Activated T-cell treated with anti-CD3 and anti-CD28 coated beads, Interleukin-2, amount 50 U/mL, for 72 hours (primary cell): ENCODE data around the gene TAGLN3. TPM values are rescaled to one million over a fixed set of nuclear protein-coding genes. Genes with fewer than 3 reads are reported as not detected.

Source experiments
- ATAC-seq, 2 donors: fragments of 150-1000 bp; cut with Tn5 transposase; replicated peaks in 1 of 2; 2 replicates each; pipeline ENCODE4 v1.10.0; 2021; ENCODE audit warnings: moderate library complexity in 2 of 2, mild to moderate bottlenecking in 1 of 2
- DNase-seq, 2 donors: peaks; one replicate each; pipeline ENCODE4 v3.0.0; 2021 to 2022; ENCODE audit warnings: mixed read lengths in 1 of 2
- H3K27ac Mint-ChIP-seq: one replicate; pipeline ENCODE4 v1.8.0; 2022; ENCODE audit warnings: mild to moderate bottlenecking, moderate library complexity, mixed read lengths
- H3K27me3 Mint-ChIP-seq: one replicate; pipeline ENCODE4 v1.8.0; 2022; ENCODE audit warnings: low read depth, mixed read lengths
- H3K36me3 Mint-ChIP-seq, 2 donors: one replicate each; pipeline ENCODE4 v1.8.0; 2022; ENCODE audit warnings: mixed read lengths in 2 of 2, mild to moderate bottlenecking in 1 of 2; ENCODE audit not compliant: insufficient read depth in 2 of 2
- H3K4me1 Mint-ChIP-seq: one replicate; pipeline ENCODE4 v1.8.0; 2022; ENCODE audit warnings: low read depth, mixed read lengths
- H3K4me3 Mint-ChIP-seq, 2 donors: one replicate each; pipeline ENCODE4 v1.8.0; 2022; ENCODE audit warnings: mild to moderate bottlenecking in 2 of 2, mixed read lengths in 2 of 2, moderate library complexity in 2 of 2
- H3K9me3 Mint-ChIP-seq, 2 donors: one replicate each; pipeline ENCODE4 v1.8.0; 2022; ENCODE audit warnings: mixed read lengths in 2 of 2
- total RNA-seq, 2 donors: library from RNA; stranded (reverse); gene quantifications; one replicate each; pipeline ENCODE4 v1.2.3, GENCODE V29; 2022

The TAGLN3 gene
- total RNA-seq, 2 donors from 2014 or later, result 0.31 to 0.51 TPM

DNA sequence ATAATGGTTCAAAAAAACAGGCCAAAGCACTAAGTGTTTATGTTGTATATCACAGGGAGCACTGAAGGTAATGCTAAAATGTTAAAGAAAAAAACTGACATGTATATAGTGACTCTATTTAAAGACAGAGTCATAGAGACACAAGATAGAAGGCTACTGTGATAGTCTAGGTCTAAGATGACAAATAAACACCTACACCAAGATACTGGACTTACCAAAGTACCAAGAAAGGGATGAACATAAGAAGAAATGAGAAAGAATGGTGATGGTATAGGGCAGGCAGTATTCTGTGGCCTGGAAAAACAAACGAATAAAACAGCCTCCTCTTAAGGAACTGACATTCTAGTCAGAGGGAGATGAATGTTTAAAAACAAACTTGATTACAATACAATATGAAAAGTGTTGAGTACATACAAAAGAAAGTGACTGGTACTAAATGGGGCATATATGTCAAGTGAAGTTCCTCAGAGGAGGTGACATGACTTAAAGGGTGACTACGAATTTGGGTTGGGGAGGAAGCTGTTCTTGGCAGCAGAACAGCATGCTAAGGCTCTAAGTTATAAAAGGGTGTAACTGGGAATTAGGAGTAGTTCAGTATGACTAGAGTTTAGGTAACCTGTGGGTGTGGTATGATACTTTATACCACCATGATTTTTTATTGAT, 14.0 kb upstream of the TAGLN3 start:
- H3K27me3 Mint-ChIP-seq, result no peaks in the 10 kb centered on the region
- H3K36me3 Mint-ChIP-seq, result peaks cover 6 to 16% of the 10 kb centered on the region in 2 donors
- H3K27ac Mint-ChIP-seq, result peak overlapping the region; percentile 26
- ATAC-seq, result peak; percentile 49 to 81
- DNase-seq, result no peak
- no peaks in the 10 kb centered on the region for H3K9me3 Mint-ChIP-seq
- peaks cover 68% of the 10 kb centered on the region for H3K4me1 Mint-ChIP-seq
- peak overlapping the region in 1 of 2 donors; percentile 3 for H3K4me3 Mint-ChIP-seq

DNA sequence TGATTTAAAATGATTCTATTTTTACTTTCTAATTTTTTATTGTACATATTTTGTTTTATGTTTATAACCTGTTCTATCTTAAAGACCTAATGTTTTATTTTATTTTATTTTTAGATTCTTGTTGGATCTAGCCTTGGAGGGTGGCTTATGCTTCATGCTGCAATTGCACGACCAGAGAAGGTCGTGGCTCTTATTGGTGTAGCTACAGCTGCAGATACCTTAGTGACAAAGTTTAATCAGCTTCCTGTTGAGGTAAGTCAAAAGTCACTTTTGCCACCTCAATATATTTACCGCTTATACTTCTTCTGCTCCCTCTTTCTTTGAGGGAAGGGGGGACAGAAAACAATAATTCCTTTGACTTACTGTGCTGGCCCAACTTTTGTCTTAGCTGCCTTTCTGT, 11.9 kb upstream of the TAGLN3 start:
- Mint-ChIP-seq H3K27ac (peak overlapping the region; percentile 91), H3K4me3 (peak overlapping the region in 1 of 2 donors; percentile 40), H3K36me3 (peaks cover 6 to 16% of the 10 kb centered on the region in 2 donors), H3K9me3 (no peaks in the 10 kb centered on the region), H3K4me1 (peaks cover 48% of the 10 kb centered on the region), H3K27me3 (no peaks in the 10 kb centered on the region)
- DNase-seq (no peak), ATAC-seq (no peak)

DNA sequence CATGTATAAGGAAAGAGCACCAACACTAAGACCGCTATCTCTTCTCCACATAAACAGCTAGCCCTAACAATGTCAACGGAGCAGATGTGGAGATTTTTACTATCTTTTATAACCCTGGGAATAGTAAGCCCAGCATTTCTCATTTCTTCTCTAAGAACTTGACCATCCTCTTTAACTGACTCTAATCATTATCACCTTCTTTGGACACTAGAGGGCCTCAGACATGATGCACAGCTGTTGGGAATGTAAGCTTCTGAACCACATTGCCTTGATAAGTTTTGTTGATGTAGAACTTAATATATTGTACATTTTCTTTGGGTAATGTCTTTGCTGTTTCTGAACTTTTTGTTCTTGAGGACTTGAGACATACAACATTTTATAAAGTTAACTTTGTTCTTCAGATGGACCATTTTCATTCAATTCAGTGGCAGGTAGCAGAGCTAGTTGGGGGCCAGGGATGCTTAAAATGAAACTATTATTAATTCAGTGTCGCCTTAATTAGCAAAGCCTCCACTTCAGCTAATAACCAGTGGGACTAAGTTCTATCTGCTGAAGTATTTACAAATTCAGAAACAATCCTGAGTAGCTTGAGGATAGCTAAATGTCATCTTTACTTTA, 9.6 kb upstream of the TAGLN3 start:
- Mint-ChIP-seq H3K9me3 (no peaks in the 10 kb centered on the region), H3K4me3 (no peak overlapping the region), H3K27me3 (no peaks in the 10 kb centered on the region), H3K36me3 (peaks cover 6 to 17% of the 10 kb centered on the region in 2 donors), H3K27ac (no peak overlapping the region), H3K4me1 (peaks cover 27% of the 10 kb centered on the region)
- DNase-seq (no peak), ATAC-seq (peak; percentile 47 to 65)

- DNase-seq (no peak), ATAC-seq (no peak)
- Mint-ChIP-seq H3K36me3 (peaks cover 0 to 2% of the 10 kb centered on the region in 2 donors), H3K4me3 (no peak overlapping the region), H3K9me3 (no peaks in the 10 kb centered on the region), H3K27me3 (no peaks in the 10 kb centered on the region), H3K4me1 (no peaks in the 10 kb centered on the region), H3K27ac (no peak overlapping the region)
Observed at GRCh38 chr3:111993038-111993437, 5.7 kb upstream of the TAGLN3 start.

GRCh38 chr3:111999484-112000324, 982 bp downstream of the TAGLN3 start:
- Mint-ChIP-seq H3K9me3 (no peaks in the 10 kb centered on the region), H3K27me3 (no peaks in the 10 kb centered on the region), H3K4me3 (peak overlapping the region; percentile 69 to 75), H3K27ac (no peak overlapping the region), H3K4me1 (peaks cover 50% of the 10 kb centered on the region), H3K36me3 (no peaks in the 10 kb centered on the region)
- no peak for DNase-seq
- no peak for ATAC-seq

DNA sequence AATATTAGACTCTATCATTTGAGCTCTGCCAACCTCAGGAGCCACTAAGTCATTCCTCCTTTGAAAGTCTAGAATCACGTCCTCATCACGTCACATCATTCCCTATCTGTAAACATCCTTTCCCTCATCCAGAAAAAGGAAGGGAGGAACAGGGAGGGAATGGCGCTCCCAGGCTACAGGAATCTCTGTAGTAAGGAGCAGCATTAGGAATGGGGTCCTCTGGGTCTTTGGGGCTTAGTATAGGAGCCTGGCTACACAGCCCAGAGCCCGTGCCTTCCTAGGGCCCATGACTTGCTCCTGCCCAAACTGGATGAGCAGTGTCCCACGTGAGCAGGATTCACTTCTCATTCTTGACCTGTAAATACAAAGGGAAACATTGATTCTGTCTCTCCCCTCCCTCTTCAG, 1.6 kb downstream of the TAGLN3 start:
- H3K27ac Mint-ChIP-seq, result no peak overlapping the region
- H3K36me3 Mint-ChIP-seq, result no peaks in the 10 kb centered on the region
- DNase-seq (no peak), ATAC-seq (no peak)
- H3K4me3 Mint-ChIP-seq, result no peak overlapping the region
- H3K4me1 Mint-ChIP-seq, result peaks cover 57% of the 10 kb centered on the region
- no peaks in the 10 kb centered on the region for H3K27me3 Mint-ChIP-seq
- no peaks in the 10 kb centered on the region for H3K9me3 Mint-ChIP-seq

DNA sequence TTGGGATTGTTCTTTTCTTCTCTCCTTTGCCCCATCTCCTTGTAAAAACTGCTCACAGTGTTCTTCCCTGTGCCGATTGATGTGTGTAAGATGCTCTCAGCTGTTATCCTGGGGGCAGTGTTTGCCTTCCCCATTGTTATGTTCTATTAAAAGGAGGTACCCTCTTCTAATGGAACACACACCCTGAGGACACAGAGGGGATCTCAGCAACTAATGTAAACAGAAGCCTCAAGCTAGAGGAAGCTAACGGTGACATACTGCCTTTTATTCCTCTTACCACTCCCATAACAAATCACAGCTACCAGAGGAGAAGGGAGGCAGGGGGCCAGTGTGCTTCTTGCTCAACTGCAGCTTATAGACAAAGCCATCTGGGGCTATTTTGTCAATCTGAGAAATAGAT, 2.2 kb downstream of the TAGLN3 start:
- ATAC-seq, result no peak
- no peaks in the 10 kb centered on the region for H3K9me3 Mint-ChIP-seq

DNA sequence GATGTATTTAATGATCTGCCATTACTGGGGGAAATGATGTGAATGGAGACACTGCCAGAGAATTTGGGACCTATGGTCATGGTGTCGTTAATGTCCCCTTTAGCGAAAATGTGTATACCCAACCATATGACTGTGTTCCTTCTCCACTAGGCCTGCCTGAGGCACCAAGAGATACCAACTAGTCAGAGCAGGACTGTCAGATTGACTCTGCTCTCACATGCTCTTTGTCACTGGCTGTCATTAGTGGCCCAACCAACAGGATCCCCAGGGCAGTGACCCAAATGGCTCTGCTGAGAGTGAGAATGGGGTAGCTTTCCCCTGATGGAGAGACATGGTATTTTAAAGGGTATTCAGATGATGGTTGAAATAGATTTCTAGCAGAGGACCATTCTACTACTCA, 2.8 kb downstream of the TAGLN3 start:
- DNase-seq, result peak in 1 of 2 donors; percentile 12
- H3K4me3 Mint-ChIP-seq, result peak overlapping the region in 1 of 2 donors; percentile 56
- H3K4me1 Mint-ChIP-seq, result peaks cover 60% of the 10 kb centered on the region
- no peaks in the 10 kb centered on the region for H3K27me3 Mint-ChIP-seq
- no peak overlapping the region for H3K27ac Mint-ChIP-seq
- no peaks in the 10 kb centered on the region for H3K9me3 Mint-ChIP-seq
- no peaks in the 10 kb centered on the region for H3K36me3 Mint-ChIP-seq
- peak; percentile 41 to 57 for ATAC-seq

More for the DNA sequence above, 2.2 kb downstream of the TAGLN3 start:
- Mint-ChIP-seq H3K36me3 (no peaks in the 10 kb centered on the region), H3K4me3 (no peak overlapping the region), H3K27ac (no peak overlapping the region), H3K4me1 (peaks cover 60% of the 10 kb centered on the region), H3K27me3 (no peaks in the 10 kb centered on the region)
- no peak for DNase-seq

DNA sequence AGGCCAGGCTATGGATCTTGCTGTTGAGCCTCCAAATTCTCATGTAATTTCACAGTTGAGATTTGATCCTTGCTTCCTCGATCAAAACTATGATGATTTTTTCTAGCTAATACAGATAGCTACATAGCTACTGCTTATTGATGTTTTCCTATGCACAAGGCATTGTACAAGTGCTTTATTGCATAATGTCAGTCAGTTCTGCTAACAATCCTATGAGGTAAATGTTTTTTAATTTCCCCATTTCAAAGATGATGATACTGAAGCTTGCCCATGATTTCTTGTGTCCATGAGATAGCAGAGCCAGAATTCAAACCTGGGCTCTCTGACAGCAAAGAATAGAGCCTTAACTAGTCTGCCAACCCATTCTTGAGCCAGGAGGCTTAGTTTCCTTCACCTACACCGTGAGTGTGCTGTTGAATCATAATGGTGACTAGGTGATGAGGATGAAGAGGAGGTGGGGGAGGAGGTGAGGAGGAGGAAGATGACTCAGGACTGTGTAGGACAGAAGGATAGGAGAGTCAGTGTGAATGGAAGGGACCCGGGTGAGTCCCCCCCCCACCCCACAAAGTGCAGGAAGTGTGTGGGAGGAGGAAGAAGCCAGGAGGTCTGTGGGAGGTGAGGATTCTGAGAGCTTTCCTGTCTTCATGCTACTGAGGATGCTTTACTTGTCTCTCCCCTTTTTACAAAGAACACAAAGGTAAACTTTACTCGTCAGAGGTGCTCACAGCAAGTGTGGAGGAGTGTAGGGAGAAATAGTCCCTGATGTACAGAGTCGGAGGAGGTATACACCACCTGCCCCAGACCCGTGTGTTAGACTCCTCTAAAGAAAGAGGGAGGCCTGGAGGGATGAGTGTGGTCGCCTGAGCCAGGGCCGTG, 3.6 kb downstream of the TAGLN3 start:
- H3K4me3 Mint-ChIP-seq, result peak overlapping the region; percentile 41 to 56
- H3K36me3 Mint-ChIP-seq, result no peaks in the 10 kb centered on the region
- H3K9me3 Mint-ChIP-seq, result no peaks in the 10 kb centered on the region
- H3K27ac Mint-ChIP-seq, result peak overlapping the region; percentile 72
- no peaks in the 10 kb centered on the region for H3K27me3 Mint-ChIP-seq
- H3K4me1 Mint-ChIP-seq, result peaks cover 60% of the 10 kb centered on the region
- peak; percentile 38 to 60 for DNase-seq
- ATAC-seq, result peak; percentile 90 to 91

DNA sequence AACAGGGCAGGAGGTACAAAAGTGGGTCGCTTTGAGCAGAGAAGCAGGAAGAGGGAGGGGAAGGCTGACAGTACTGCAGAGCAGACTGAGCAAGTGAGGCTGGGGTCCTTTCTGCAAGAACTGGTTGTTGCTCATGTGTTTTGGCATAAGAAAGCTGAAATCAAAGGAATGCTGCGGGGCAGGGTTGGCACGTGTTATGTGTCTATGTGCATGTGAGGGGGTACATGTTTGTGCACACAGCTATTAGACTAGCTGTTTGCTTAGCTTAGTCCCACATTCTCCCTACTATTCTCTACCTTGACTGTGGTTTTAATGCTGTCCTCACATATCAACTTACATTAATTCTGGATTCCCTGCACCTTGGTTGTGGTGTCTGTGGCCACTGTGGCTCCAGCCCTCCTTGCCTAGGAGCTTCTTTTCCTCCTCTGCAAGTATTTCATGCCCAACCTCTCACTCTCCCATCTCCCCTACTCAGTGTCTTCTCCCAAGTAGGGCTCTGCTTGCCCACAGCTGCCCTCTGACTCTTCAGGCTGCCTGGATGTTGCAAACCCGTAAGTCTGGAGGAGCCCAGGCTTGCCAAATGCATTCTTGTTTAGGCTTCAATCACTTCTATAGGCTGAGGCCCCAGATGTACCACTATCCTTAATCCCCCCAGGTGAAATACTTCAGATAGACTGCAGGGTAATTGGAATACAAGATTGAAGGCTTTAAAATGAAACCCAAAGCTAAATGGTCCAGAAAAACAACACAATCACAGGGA, 4.8 kb downstream of the TAGLN3 start:
- Mint-ChIP-seq H3K27me3 (no peaks in the 10 kb centered on the region), H3K36me3 (no peaks in the 10 kb centered on the region), H3K27ac (peak overlapping the region; percentile 30), H3K9me3 (no peaks in the 10 kb centered on the region), H3K4me3 (no peak overlapping the region), H3K4me1 (peaks cover 59% of the 10 kb centered on the region)
- DNase-seq, result no peak
- ATAC-seq, result no peak

DNA sequence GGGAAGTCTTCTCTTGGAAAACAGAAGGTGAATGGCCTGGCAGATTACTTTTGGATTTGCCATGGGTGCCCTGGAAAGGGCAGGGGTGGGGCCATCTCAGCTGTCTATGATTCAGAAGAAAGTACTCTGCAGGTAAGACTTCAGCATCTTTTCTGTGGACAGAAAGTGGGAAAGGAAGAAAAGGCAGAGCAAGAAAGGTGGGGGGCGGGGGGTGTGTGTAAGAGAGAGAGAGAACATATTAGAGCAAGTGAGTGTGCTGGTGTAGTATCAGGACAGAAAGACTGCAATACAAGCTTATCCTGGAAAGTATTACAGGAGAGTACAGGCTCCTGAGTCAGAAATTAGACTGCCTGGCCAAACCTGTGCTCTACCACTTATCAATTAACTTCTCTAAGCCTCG, 5.5 kb downstream of the TAGLN3 start:
- DNase-seq (no peak), ATAC-seq (no peak)
- Mint-ChIP-seq H3K27me3 (no peaks in the 10 kb centered on the region), H3K4me3 (no peak overlapping the region), H3K9me3 (no peaks in the 10 kb centered on the region), H3K36me3 (no peaks in the 10 kb centered on the region), H3K4me1 (peaks cover 52% of the 10 kb centered on the region), H3K27ac (no peak overlapping the region)

GRCh38 chr3:112004669-112005068, 5.9 kb downstream of the TAGLN3 start:
- Mint-ChIP-seq H3K4me3 (no peak overlapping the region), H3K27ac (peak overlapping the region; percentile 0), H3K27me3 (no peaks in the 10 kb centered on the region), H3K36me3 (no peaks in the 10 kb centered on the region), H3K9me3 (no peaks in the 10 kb centered on the region), H3K4me1 (peaks cover 49% of the 10 kb centered on the region)
- DNase-seq (no peak), ATAC-seq (no peak)
